SU-DHL-6 (cell line): ENCODE data around the gene TNP2.

Source experiments
- CTCF ChIP-seq: fragments of 200-600 bp; sonication (generic); IDR thresholded peaks from one replicate; pipeline ENCODE4 v1.5.1; 2017; ENCODE audit warnings: antibody characterized with exemption, mild to moderate bottlenecking, low read length, moderate library complexity; ENCODE audit not compliant: insufficient read depth, poor library complexity, severe bottlenecking
- EZH2phosphoT487 ChIP-seq: fragments of 200-600 bp; sonication (generic), shearing (Covaris generic); conservative IDR thresholded peaks from 2 replicates; pipeline ENCODE4 v1.6.1; 2018; ENCODE audit warnings: mild to moderate bottlenecking, antibody characterized with exemption, low read length, moderate library complexity, mixed read lengths

- TF ChIP-seq CTCF (no peak), EZH2phosphoT487 (no peak)
These were observed 43.8 kb upstream of the TNP2 start for GRCh38 chr16:11312718-11313492.
